ENCODE results near the gene UMAD1.

The UMAD1 gene

GRCh38 chr7:7907306-7907705, 266.8 kb downstream of the UMAD1 start:
- no peak for DNase-seq

- no peak for DNase-seq
Measured at GRCh38 chr7:7908622-7909145, 268.1 kb downstream of the UMAD1 start.

DNA sequence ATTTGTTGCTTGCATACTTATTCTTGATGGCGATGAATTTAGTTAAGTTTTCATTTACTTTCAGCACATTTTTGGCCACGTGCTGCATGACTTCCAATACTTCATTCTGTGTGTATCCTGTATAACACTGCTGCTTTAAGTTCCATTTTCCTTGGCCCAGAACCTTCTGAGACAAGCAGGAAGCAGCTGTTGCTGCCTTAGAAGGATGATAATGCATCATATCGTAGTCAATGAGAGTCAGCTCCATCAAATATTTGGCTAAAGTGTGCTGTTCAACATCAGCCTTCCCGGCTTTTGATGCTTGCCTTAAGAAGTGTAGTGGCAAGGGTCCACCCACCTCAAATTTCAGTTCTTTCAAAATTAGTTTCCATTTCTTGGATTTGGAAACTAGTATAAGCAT, 268.8 kb downstream of the UMAD1 start:
- DNase-seq, result no peak

DNA sequence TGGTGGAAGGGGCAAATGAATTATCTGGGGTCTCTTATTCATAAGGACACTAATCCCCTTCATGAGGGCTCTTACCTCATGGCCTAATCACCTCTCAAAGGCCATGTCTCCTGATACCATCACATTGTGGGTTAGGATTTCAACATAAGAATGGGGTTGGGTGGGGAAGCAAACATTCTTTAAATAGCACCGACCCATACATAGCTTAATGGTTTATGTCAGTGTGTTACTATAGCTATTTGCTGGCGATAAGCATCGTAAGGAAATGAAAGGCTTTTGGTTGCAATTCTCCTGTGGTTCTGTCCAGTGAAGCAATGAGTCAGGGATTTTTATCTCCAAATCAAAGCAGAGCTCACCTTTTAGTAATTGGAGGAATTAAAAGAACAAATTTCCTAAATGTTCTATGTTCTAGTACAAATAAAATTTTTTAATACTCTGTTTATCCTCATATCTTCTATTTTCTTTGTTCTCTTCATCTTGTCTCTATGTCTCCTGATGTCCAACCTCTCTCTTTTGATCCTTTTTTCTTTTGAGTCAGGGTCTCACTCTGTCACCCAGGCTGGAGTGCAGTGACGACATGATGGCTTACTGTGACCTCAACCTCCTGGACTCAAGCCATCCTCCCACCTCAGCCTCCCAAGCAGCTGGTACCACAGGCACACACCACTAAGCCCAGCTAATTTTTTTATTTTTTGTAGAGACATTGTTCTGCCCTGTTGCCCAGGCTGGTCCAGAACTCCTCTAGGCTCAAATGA, 271.0 kb downstream of the UMAD1 start:
- no peak for DNase-seq

DNA sequence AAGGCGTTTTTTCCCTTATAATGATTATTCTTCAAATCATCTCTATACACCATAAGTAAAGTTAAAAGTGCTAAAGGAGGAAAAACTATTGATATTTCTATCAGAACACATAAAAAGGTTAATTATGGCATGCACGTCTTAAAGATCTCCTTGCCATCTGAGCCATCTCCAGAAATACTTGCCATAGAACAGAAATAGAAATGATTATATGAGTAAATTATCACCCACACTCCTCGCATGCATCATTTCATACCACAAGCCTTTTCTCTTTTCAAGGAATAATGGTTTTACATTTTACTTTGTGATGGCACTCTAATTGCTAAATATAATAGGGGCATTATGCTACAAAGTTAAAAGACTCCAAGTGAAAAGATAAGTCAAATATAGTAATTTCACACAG, 272.4 kb downstream of the UMAD1 start:
- DNase-seq, result no peak

DNA sequence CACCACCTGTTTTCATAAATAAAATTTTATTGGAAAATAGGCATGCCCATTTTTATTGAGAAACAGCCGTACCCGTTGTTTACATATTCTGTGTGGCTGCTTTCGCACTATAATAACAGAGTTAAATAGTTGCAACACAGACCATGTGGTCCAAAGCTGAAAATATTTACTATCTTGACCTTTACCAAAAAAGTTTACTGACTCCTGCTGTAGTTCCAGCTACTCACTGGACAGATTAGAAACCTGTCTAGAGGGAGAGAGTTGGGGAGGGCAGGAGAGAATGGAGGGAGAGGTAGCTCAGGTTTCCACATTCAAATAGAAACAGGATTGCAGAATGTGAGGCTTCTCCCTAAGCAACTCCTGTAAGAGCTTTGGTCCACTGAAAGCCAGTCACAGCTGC, 273.0 kb downstream of the UMAD1 start:
- no peak for DNase-seq

- no peak for DNase-seq
Measured at GRCh38 chr7:7914547-7914946, 274.0 kb downstream of the UMAD1 start.

GRCh38 chr7:7916064-7916463, 275.5 kb downstream of the UMAD1 start:
- DNase-seq, result no peak

DNA sequence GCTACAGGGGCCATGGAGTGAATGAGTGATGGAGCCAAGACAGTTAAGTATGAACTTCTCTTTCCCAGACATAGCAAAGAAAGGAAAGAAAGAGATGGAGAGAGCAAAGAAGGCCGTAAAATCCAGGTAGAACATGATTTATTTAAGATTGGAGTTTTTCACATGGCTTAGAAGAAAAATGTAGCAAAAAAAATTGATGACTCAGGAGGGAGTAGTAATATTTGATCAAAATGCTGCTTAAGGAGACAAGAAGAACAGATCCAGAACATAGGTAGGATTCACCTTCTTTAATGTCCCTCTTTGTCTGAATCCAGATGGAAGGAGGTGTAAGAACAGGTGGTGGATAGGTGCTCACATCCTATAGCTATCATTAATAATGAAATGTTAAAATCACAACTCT, 277.0 kb downstream of the UMAD1 start:
- DNase-seq, result no peak

- no peak for DNase-seq
Measured at GRCh38 chr7:7918736-7919448, 278.3 kb downstream of the UMAD1 start.

DNA sequence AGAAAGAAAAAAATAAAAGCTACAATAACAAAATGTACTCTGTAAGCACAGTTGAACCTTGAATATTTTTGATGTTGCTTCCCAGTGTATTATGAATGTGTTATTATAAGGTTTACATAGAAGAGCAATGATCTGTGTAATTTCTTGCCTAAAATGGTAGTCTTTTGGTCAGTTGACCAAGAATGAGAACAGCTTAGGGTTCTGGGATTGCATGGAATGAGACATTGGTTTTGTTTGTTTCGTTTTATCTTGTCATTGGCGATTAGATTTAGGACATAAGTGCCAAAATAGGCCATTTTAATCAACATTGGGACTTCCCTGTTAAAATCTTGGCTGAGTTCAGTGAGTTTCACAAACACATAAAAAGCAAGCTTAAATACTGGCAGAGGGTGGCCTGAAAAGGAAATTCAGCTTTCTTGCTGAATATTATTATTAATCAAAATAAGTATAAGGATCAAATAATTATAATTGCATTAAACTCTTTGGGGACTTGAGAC, 278.9 kb downstream of the UMAD1 start:
- DNase-seq, result no peak

- DNase-seq, result no peak
Measured at GRCh38 chr7:7920056-7920455, 279.5 kb downstream of the UMAD1 start.

DNA sequence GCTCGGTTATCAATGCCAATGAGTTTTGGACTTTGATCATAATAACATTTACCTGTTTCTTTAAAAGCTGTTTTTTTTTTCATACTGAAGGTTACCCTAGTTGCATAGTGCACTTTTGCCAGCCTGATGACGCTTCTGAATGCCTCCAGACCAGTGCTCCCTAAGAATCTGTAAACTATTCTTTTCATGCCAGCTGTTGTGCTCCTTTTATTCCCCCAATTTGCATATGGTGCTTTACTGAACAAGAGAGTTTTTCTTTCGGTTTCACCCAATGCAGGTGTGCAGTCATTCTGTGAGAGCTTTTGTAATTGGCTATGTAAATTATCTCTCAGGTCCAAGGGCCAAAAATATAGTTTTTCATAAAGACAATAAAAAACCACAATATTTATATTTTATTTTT, 279.9 kb downstream of the UMAD1 start:
- no peak for DNase-seq

- DNase-seq, result no peak
Measured at GRCh38 chr7:7921830-7922229, 281.3 kb downstream of the UMAD1 start.

DNA sequence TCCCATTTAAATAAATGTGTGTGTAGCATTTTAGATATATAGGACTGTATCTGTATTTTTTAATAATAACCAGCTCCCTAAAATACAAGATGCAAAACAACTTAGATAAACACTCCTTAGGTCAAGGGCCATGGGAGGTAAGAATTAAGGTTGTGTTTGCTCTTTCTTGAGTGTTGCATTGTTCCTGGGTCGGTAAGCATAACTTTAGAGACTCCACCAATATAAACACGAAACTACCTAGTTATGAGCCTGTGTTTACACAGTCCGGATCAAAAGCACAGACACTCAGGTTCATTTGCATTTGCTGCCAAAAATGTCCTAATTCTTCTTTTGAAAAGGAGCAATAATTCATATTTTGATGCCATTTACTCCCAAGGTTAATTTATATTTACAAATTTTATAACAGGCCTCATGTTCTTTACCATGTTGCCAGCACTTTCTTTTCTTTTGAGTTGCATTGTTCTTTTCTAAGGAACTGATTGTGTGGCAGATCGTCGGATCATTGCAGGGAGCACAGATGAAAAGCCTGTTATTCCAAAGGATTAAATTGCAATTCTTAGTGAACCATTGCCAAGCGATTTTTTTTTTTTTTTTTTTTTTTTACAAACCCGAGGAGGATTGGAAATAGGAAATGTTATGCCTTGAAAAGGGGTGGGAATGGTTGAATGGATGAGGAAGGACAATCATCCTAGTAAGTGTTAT, 282.3 kb downstream of the UMAD1 start:
- no peak for DNase-seq

- no peak for DNase-seq
Measured at GRCh38 chr7:7923818-7924217, 283.3 kb downstream of the UMAD1 start.

GRCh38 chr7:7924303-7924702, 283.8 kb downstream of the UMAD1 start:
- no peak for DNase-seq
